Measurements from ENCODE around the gene ALDH5A1.
"Not testable (repeated sequence)": the region's sequence is repeated elsewhere in the genome, so short reads cannot be mapped to it uniquely, and the experiment has no call there.

The ALDH5A1 gene

GRCh38 chr6:24489470-24489869 lies 5.3 kb upstream of the ALDH5A1 start, which contains the start of gene GPLD1:
GPLD1 (minus strand) TSS chr6:24489578; CDS start chr6:24489511, 67 bp downstream.
- no peak for DNase-seq

- no peak for DNase-seq
Measured at GRCh38 chr6:24489881-24490280, 4.9 kb upstream of the ALDH5A1 start.

- DNase-seq: no peak
Measured at GRCh38 chr6:24490948-24491347, 3.8 kb upstream of the ALDH5A1 start.

- DNase-seq: no peak
Measured at GRCh38 chr6:24492475-24492874, 2.3 kb upstream of the ALDH5A1 start.

GRCh38 chr6:24493945-24494820 lies 586 bp upstream of the ALDH5A1 start:
- no peak for DNase-seq

- no peak for DNase-seq
Measured at GRCh38 chr6:24497254-24497970, 2.6 kb downstream of the ALDH5A1 start.

- no peak for DNase-seq
Measured at GRCh38 chr6:24500683-24501082, 5.9 kb downstream of the ALDH5A1 start.

- DNase-seq: no peak
Measured at GRCh38 chr6:24501374-24501773, 6.6 kb downstream of the ALDH5A1 start.

GRCh38 chr6:24501914-24502313 lies 7.1 kb downstream of the ALDH5A1 start:
- DNase-seq: no peak

GRCh38 chr6:24504287-24504648 lies 9.5 kb downstream of the ALDH5A1 start:
- DNase-seq: no peak

GRCh38 chr6:24504649-24505586 lies 10.1 kb downstream of the ALDH5A1 start:
- DNase-seq: no peak

GRCh38 chr6:24506814-24507520 lies 12.2 kb downstream of the ALDH5A1 start:
- no peak for DNase-seq

GRCh38 chr6:24511976-24512375 lies 17.2 kb downstream of the ALDH5A1 start:
- not testable (repeated sequence) for DNase-seq

- DNase-seq: no peak
Measured at GRCh38 chr6:24513602-24514001, 18.8 kb downstream of the ALDH5A1 start.

GRCh38 chr6:24517659-24518543 lies 23.1 kb downstream of the ALDH5A1 start:
- no peak for DNase-seq

GRCh38 chr6:24520929-24521546 lies 26.3 kb downstream of the ALDH5A1 start:
- peak; percentile 7 for DNase-seq

GRCh38 chr6:24522228-24523176 lies 27.7 kb downstream of the ALDH5A1 start:
- peak; percentile 81 for DNase-seq

GRCh38 chr6:24524329-24524728 lies 29.6 kb downstream of the ALDH5A1 start:
- DNase-seq: no peak

GRCh38 chr6:24524805-24525204 lies 30.0 kb downstream of the ALDH5A1 start:
- DNase-seq: peak; percentile 46

GRCh38 chr6:24529985-24530384 lies 35.2 kb downstream of the ALDH5A1 start:
- no peak for DNase-seq
